Retinal pigment epithelial cell (primary cell): ENCODE measurements around the gene SMAD7.

Experiments used
- DNase-seq: peaks from one replicate; pipeline ENCODE4 v3.0.0-alpha.2; 2010; ENCODE audit warnings: low read depth
- H3K4me3 ChIP-seq: 2 replicates; pipeline ENCODE4 v1.5.1; 2011; ENCODE audit warnings: mild to moderate bottlenecking, low read length, control low read depth, moderate library complexity
- CTCF ChIP-seq: conservative IDR thresholded peaks from 2 replicates; pipeline ENCODE4 v1.5.1; 2011; ENCODE audit warnings: low read depth, low read length, control low read depth, inconsistent platforms

SMAD7 gene

GRCh38 chr18:48985161-48985560 lies 34.4 kb upstream of the SMAD7 start:
- no peak for TF ChIP-seq CTCF
- no peak overlapping the region for H3K4me3 ChIP-seq
- no peak for DNase-seq

- DNase-seq: no peak
- no peak for TF ChIP-seq CTCF
- H3K4me3 ChIP-seq: no peak overlapping the region
Measured at GRCh38 chr18:48983793-48984437, 33.1 kb upstream of the SMAD7 start.

GRCh38 chr18:48982266-48982665 lies 31.5 kb upstream of the SMAD7 start:
- no peak overlapping the region for H3K4me3 ChIP-seq
- no peak for DNase-seq
- no peak for TF ChIP-seq CTCF

GRCh38 chr18:48979944-48980890 lies 29.5 kb upstream of the SMAD7 start:
- H3K4me3 ChIP-seq: no peak overlapping the region

GRCh38 chr18:48977914-48978313 lies 27.1 kb upstream of the SMAD7 start:
- no peak overlapping the region for H3K4me3 ChIP-seq
- DNase-seq: no peak
- TF ChIP-seq CTCF: no peak

More at GRCh38 chr18:48979944-48980890, 29.5 kb upstream of the SMAD7 start:
- no peak for DNase-seq
- TF ChIP-seq CTCF: no peak

- H3K4me3 ChIP-seq: peak overlapping the region; percentile 63
- DNase-seq: no peak
- no peak for TF ChIP-seq CTCF
Measured at GRCh38 chr18:48975817-48976649, 25.3 kb upstream of the SMAD7 start.
